ENCODE measurements around the gene NCOA7.
A peak's percentile ranks its signal among the peaks of the same experiment; 100 is the strongest.
"Not testable (repeated sequence)": the region's sequence is repeated elsewhere in the genome, so short reads cannot be mapped to it uniquely, and the experiment has no call there.

The NCOA7 gene

DNA sequence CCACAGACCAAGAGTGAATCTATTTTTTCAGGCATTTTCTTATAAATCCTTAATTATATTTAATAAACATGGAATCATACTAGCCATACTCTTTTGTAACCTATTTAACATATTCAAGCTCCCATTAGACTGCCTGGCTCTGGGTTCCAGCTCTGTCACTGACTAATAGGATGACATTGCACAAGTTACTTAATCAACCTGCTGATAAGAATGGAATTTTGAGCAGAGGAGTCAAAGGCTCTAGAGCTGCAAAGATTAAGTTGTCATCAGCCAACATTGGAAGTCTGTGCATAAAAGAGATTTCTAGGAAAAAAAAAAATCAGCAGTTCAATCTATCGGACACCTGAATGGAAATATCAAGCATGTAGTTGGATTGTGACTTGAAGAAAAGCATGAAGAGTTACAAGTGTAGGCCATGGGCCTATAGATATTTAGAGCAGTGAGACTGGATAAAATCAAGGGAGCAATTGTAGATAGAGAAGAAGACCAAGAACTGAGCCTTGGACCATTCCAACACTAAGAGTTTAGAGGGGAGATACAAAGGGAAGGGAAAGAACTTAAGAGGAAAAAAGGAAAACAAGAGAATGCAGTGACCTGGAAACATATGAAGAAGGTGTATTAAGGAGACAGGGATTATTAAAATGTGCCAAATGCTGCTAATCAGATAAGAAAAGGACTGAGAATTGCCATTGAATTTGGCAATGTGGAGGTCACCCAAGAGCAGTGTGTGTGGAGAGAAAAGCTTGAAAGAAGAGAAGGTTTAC, 154.8 kb downstream of the NCOA7 start:
- peak; percentile 38 for DNase-seq (ENCODE audit: low spot score)

DNA sequence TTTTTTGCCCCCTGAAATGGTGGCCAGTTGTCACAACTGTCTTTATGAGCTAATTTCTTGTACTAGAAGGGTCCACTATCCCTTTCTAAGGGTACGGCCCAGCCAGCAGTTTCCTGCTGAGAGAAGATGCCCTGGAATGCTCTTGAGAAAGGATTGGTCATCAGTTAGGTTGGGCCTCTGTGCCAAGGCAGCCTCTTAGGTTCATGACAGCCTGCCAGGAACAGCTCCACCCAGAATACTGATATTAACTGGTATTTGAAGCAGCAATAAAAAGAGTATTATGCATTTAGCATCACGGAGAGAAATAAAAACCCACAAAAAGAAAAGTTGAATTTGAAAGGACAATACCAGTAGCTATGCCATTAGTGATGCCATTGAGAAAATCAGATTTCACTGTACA, 156.9 kb downstream of the NCOA7 start:
- peak; percentile 52 for DNase-seq (ENCODE audit: low spot score)

DNA sequence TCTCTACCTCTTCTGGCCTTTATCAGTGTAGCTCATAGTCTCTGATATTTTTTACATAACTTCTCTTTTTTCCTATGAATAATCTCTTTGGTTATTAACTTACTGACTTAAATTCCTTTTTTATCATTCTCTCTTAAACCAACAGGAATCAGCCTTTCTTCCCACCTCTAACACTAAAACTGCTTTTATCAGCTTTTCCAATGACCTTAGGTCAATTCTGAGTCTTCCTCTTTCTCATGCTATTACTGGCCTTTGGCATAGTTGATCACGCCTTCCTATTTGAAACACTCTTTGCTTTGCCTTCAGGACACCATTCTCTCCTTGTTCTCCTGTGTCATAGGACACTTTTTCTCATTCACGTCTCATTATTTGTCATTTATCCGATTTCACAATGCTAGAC, 157.7 kb downstream of the NCOA7 start:
- no peak for DNase-seq (ENCODE audit: low spot score)

DNA sequence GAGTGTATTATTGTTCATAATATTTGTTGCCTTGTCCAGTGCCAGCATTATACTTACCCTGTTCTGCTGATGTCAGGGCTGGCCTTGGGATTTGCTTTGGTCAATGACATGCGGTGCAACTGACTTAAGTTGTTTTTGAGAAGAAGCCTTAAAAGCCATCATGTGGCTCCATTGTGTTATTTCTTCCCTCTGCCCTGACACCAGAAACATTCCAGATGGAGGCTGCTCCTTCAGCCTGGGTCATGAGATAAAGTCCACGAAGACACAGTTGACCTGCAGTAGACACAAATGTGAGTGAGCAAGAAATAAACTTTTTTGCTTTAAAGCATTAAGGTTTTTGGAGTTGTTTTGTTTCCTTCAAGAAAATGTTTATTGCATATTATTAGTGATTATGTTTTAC, 158.3 kb downstream of the NCOA7 start:
- no peak for DNase-seq (ENCODE audit: low spot score)

DNA sequence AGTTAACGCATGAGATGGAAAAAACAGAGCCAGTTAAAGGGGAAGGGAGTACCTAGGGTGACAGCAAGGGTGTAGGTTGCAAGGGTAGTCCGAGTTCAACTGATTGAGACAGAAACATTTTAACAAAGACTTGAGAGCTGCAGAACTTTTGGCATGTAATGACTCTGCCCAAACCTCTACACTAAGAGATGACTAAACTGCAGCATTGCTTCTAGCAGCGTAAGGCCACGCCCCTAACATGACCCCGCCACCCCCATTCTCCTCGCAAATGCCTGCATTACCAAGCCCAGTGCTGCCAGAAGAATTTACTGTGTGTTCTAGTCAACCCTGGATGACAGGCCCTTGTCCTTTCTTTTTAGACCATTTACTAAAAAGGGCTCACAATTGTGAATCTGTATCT, 159.5 kb downstream of the NCOA7 start:
- no peak for DNase-seq (ENCODE audit: low spot score)

DNA sequence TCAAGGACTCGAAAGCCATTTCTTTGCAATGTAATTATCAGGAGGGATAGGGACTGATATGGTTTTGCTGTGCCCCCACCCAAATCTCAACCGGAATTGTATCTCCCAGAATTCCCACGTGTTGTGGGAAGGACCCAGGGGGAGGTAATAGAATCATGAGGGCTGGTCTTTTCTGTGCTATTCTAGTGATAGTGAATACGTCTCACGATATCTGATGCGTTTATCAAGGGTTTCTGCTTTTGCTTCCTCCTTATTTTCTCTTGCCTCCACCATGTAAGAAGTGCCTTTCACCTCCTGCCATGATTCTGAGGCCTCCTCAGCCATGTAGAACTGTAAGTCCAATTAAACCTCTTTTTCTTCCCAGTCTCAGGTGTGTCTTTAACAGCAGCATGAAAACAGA, 160.0 kb downstream of the NCOA7 start:
- DNase-seq (ENCODE audit: low spot score), result not testable (repeated sequence)

DNA sequence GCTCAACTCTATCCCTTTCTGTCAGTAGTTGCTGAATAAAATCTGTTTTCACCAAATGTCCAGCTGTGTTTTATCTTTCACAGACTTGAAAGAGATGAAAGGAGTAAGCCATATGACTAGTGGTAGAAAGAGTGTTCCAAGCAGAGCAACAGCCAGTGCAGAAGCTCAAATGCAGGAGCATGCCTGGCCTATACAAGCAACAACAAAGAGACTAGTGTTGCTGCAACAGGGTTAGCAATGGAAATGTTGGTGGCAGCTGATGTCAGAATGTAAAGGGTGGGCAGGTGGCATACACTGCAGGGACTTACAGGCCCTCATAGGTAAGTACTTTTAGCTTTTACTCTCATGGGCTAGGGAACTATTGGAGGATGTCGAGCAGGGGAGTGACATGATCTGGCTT, 160.6 kb downstream of the NCOA7 start:
- no peak for DNase-seq (ENCODE audit: low spot score)

DNA sequence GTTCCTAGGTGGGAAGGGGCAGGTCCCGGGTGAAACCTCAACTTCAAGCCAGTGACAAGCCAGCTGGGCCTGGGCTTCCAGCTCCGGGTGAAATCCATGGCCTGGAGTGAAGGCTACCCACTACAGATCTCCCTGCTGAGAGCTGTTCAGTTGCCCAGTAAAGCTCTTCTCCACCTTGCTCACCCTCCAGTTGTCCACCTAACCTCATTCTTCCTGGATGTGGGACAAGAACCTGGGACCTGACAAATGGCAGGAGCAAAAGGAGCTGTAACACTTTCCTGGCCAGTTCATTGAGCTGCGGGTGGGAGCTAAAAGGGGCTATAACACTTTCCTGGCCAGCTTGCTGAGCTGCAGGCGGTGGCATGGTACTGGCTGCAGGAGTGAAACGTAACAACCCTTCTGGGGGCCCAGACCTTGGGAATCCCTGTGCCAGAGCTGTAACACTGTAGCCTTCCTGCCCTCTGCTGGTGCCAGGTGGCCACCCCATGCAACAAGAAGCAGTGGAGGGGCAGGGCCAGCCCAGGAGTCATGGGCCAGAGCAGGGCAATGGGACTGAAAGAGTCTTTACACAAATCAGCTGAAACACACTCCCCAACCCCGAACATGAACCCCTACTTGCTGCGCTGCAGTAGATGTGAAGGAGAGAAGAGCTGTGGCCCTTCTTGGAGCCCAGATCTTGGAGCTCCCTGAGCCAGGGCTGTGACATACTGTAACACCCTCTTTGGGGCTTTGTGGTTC, 162.2 kb downstream of the NCOA7 start:
- DNase-seq (ENCODE audit: low spot score), result no peak

DNA sequence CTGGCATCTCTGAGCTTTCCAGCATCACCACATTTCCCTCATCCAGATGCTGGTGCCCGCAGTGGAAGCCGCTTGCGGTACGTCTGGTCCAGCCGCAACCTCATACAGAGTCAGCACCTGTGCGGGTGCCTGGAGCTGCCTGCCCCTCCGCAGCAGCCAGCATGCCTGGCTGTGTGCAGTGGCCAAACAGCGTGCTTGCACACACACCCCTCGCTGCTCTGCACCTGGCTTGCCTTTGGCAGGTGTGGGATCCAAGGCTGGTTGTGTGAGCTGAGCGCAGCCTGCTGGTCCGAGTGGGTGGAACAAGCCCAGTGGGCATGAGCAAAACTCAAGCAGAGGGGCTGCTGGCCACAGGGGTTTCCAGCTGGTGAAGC, 162.7 kb downstream of the NCOA7 start:
- DNase-seq (ENCODE audit: low spot score), result no peak

DNA sequence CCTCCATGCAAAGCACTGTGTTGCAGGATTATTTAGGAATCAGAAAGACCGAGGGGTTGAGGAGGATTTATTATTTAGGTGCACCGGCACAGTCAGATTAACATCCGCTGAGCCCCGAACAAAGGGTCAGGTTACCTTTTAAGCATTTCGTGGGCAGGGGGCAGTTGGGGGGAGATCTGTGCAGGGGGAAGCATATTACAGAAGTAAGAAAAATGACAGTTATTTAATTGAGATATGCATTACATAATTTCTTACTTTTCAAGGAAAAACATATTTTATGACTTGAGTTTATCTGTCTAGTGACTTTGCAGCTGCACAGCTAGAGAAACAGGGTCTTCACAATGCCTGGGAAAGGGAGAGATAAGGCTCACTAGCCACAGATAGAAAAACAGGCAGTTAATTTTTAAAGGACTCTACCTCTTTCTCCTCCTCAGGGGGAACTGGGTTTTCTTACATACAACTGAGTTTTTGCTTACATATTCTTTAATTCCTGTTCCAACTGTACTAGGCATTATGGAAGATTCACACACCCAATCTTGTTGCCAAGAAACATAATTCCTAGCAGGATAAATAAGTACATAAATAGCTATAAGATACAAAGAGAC, 164.1 kb downstream of the NCOA7 start:
- no peak for DNase-seq (ENCODE audit: low spot score)

DNA sequence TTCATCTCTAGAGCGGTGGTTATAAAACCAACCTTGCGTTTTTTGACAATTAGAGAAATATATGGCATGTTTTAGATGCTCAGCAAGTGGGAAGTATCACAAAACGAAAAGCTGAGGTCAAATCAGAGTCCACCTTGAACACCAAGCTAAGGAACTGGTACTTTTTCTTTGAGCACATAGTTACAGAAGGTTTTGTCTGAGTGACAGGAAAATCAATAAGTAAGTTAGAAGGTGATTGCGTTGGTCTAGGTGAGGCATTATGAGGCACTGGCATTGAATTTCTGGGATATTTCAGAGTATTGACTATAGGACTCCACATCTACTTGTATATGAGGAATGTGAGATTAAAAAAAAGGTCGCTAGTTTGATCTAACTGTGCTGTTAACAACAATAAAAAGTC, 165.2 kb downstream of the NCOA7 start:
- DNase-seq (ENCODE audit: low spot score), result no peak

DNA sequence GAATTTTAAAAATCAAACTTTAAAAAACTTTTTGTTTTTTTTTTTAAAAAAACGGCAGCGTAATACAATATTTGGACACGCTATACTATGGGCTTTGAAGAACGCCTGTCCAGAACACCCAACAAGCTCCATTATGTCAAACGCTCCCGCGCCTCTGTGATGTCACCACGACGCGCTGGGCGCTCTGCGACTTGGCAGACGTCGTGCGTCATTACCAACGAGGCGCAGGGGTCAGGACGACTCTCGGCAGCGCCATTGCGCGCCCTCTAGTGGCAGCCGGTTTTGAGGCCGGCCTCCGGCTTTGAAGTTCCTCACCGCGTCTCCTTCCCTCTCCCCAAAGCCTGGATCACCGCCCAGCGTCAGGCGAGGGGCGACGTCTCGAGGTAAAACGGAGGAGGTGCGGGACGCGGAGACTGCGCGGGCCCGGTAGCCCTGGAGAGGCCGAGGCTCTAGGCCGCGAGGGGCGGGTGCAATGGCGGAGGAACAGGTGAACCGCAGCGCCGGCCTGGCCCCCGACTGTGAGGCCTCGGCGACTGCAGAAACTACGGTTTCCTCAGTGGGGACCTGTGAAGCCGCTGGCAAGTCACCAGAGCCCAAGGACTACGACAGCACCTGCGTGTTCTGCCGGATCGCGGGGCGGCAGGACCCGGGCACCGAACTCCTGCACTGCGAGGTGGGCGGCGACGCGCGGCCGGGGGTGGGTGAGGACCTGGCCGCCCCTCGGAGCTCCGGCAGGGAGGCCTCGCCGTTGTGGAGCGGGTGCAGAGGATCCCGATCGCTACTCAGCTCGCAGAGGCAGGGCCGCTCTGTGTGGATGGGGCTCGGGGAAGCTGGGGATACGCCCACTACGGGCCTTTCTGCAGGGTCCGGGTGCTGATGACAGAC, 166.0 kb downstream of the NCOA7 start, which contains the start of gene HINT3:
Gene HINT3, plus strand, starts transcription at position 265 of the 885 bp plus-strand sequence. Its CDS starts 208 bp downstream, at position 473.
- DNase-seq (ENCODE audit: low spot score), result peak; percentile 98

DNA sequence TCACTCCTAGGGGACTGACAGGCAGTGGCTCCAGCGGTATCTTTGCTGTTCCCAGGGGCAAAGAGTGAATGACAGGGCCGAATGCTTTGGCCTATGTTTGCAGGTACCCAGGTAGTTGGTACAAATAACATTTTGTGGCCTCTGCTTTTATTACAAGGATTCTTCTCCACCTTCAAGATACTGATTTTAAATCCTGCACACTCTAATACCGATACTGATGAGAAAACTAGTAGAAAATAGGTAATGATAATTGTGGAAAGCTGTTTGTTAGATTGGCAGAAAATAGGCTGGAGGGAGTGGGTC, 166.6 kb downstream of the NCOA7 start:
- DNase-seq (ENCODE audit: low spot score), result no peak

DNA sequence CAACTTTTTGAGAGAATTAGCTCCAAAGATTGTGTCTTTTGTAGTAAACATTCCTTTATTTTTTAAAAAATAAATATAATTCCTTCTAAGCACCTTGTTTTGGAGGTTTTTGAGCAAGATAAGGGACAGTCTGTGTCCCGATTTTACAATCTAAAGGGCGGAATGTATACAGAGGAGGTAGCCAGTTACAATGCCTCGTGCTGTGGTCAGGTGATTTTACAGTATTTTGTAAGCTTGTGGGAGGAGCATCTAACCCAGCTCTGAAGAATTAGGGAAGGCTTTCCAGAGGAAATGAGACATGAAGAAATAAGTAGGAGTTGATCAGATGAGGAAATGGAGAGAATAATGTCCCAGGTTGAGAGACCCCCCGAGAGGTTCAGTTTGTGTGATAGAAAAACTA, 167.1 kb downstream of the NCOA7 start:
- DNase-seq (ENCODE audit: low spot score), result peak; percentile 59

DNA sequence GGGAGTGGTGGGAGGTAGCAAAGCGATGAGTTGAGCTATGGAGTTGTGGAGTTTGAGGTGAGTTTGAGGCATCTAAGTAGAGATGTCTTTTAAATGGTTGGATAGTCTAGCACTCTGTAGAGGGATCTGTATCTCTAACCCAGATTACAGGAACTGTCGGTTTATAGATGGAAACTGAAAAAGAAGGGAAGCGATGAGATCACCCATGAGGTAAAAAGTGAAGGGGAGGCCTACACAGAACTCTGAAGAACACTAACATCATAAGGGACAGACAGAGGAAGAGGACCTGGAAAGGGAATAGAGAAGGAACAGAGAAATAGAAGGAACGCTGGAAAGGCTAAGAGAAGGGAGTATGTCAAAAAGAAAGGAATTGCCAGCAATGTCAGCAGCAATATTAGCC, 168.3 kb downstream of the NCOA7 start:
- no peak for DNase-seq (ENCODE audit: low spot score)

DNA sequence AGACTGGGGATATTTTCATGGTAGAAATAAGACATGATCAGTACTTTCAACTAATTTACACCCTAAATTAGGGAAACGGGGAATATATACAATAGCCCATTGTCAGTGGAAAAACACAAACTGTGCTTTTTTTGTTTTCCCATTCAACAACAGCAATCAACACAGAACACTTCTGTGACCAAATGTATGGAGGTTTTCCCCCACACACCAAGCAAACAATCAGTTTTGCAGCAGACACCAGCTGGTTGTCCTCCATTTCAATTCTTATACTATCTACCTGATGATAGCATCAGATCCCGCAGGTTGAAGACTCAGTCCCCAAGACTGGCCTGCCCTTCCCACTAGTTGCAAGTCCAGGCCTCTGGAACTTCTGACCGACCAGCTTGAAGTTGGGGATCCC, 170.4 kb downstream of the NCOA7 start:
- no peak for DNase-seq (ENCODE audit: low spot score)

DNA sequence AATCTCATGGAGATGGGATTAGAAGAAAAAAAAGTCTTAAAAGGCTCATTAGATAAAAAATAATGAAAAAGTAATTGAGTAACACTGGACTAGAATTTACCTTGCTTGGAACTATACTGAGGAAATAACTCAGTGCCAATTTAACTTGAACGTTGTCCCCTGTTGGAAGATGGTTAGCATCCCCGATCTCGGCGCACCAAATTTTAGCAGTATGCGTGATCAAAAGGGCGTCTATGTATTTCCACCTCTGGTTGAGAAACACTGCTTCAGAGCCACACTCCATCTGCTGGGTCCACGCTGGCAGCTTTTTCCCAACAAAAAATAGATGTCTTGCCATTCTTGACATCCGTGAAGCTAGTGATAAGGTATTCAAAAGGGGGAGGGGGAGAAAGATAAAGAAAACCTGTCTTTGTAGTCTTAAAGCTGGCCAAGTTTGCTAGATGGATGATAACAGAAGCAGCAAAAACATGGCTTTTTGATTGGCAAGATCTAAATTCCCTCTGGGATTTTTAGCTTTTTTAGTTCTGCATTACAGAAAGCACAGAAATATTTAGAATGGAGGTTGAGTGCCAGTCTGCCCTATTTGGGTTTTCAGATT, 172.2 kb downstream of the NCOA7 start:
- DNase-seq (ENCODE audit: low spot score), result no peak

DNA sequence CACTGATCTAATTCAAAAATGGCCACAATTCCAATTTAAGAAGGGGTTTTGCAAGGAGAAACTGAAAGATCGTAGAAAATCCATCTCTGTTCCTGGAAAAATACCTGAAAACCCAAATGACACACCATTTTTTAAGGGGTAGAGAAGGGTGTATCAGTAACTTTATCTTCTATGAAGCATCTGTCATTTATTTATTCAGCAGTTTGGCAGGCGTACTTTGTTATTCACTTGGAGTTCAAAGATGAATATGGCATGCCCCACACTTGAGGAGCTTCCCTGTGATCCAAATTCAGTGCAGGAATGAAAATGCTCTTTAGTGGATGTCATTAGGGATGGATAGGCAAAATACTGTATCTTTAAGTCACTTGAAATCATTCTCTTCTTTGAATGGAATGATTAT, 173.1 kb downstream of the NCOA7 start:
- DNase-seq (ENCODE audit: low spot score), result no peak

DNA sequence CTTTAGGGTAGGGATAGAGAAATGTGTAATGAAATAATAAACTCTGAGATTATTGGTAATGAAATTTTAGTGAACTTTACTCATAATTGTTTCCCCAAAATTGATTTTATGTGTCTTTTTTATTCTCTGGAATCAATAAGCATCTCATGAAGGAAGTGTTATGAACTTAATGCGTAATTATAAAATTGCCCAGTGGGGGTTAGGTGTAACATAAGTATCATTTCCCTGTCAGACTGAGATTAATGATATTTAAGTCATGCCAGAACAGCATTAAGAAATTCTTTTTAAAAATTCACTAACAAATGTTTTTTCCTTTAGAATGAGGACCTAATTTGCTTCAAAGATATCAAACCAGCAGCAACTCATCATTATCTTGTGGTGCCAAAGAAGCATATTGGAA, 175.8 kb downstream of the NCOA7 start:
- DNase-seq (ENCODE audit: low spot score), result no peak

DNA sequence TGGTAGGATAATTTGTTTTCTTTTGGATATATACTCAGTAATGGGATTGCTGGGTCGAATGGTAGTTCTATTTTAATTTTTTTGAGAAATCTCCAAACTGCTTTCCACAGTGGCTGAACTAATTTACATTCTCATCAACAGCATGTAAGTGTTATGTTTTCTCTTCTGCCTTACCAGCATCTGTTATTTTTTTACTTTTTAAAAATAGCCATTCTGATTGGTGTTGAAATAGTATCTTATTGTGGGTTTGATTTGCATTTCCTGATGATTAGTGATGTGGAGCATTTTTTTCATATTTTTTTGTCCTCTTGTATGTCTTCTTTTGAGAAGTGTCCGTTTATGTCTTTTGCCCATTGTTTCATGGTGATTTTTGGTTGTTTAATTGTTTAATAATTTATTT, 177.7 kb downstream of the NCOA7 start:
- no peak for DNase-seq (ENCODE audit: low spot score)

DNA sequence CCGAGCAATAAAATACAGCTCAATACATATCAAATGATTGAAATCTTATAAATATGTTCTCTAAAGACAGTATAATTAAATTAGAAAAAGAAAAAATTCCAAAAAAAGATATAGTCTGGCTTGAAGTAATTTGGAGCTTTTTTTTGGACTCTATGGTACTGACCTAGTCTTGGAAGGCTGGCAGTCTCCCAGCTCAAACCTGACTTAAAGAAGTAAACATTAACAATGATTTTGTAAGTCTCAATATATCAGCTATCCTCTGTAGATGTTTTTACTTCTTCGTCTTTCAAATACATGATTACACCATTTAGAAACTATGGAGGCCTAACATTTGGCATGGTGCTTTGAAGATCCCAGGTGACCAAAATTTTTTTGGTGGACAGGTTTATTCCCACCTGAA, 180.0 kb downstream of the NCOA7 start:
- DNase-seq (ENCODE audit: low spot score), result no peak

DNA sequence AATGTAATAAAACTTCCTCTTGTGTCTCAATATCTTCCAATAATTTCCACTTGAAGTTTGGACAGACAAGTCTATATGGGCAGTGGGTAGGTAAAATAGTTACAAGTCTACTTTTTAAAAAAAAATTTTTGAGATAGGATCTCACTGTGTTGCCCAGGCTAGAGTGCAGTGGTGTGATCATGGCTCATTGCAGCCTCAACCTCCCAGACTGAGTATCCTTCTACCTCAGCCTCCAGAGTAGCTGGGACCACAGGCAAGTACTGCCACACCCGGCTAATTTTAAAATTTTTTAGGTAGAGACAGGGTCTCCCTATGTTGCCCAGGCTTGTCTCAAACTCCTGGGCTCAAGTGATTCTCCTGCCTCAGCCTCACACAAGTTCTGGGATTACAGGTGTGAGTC, 181.7 kb downstream of the NCOA7 start:
- DNase-seq (ENCODE audit: low spot score), result not testable (repeated sequence)

All from LoVo (cell line).